GM18907 (cell line): Measurements from ENCODE around the gene FAM240A.

ENCODE experiments used
- ATAC-seq: cut with Tn5 transposase; IDR thresholded peaks from one replicate; pipeline ENCODE4 v1.9.1; 2021; ENCODE audit warnings: mild to moderate bottlenecking, moderate library complexity; ENCODE audit not compliant: unreplicated experiment

The FAM240A gene

DNA sequence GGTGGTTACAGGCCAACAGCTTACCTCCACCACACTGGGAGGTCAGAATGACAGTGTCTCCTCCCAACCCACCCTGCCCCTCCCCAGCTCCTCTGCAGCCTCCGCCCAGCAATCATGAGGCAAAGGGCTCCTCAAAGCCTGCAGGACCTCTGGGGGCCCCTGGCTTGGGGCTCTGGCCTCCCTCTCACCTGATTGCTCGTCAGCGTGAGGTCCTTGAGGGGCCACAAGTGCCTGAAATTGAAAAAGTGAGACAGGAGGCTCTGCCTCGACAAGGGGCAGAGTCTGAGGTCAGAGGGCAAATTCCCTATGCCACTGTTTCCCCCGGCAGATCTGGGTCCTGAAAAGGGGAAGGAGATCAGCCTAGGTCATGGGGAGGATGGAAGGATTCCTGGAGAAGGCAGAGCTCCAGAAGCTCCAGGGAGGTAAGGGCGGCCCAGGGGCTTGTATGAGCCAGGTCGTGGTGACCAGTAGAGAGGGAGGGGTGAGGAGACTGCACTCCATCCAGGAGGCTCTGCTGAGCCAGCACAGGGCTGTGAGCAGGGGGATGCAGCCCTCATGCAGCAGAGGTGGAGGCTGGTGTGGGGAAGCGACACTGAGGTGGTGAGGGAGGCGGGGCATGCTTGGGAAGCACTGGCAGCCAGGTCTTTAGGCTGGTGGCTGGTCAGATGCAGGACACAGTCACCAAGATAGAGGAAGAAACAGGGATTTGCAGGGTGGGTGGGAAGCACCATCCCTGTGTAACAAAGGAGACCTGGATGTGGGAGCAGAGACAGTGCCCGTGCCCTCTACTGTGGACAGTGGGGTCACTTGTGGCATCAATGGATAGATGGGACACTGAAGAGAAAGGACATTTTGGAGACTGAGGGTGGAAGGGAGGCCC, 61.1 kb downstream of the FAM240A start:
- ATAC-seq, result no peak

DNA sequence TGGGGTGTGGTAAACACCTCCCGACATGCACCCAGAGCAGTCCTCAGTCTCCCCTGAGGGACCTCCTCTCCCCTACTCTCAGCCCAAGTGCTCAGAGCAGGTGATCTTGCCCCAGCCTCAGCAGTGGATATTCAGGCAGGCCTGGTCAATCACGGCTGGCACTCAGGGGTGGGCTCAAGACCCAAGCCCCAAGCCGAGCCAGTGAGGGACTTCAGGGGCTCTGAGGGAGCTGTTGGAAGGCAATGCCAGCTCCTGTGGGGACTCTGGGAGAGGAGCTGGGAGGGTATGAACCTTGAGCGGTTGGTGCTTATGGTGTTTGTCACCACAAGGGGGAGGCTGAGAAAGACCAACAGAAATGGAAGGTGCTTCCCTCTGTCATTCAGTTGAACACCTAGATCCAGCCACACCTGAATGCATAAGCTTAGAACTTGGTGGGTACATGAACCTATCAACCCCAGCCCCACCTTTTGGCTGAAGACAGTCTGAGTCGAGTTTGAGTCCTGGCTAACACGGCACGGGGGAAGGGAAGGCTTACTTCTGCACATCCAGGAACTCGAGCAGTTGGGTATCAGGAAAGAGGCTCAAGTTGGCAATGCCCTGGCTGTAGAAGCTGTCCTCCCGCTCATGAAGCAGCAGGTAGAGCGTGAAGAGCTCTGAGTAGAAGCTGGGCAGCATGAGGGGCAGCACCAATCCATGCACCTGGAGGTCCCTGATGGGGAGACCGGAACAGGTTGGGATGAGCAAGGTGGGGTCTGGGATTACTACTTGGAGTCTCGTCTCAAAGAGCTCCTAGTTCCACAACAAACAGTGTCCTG, 61.9 kb downstream of the FAM240A start:
- ATAC-seq, result no peak

DNA sequence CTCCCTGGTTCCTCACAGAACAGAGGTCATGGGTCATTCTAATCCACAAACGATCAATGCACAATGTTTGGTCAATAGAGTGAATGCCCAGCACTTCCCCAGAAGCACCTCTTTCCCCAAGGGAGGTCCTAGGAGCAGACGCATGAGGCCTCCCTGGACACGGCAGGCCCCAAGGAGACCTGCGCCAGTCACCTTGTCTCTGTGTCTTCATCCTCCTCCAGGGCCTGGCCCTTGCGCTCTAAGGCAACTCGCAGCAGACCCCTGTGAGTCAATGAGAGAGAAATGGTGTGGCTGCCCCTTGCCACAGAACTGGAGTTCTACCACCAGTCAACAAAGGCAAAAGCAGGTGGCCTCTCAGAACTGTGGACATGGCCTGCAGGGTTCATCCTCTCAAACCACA, 63.1 kb downstream of the FAM240A start:
- no peak for ATAC-seq
